Right lobe of liver (tissue), 4 donors: ENCODE results near the gene PPARGC1A.

Source experiments
- POLR2A ChIP-seq: fragments of 450-650 bp; IDR thresholded peaks from one replicate; pipeline ENCODE4 v1.6.1; 2017; ENCODE audit warnings: antibody characterized with exemption, mild to moderate bottlenecking
- TF ChIP-seq, protein P1 (sequence below), 4 donors: fragments of 200-600 bp in 3 of 4; fragments of 450-650 bp in 1 of 4; IDR thresholded peaks; one replicate each; pipeline versions ENCODE4 v1.5.1 to v1.8.0; 2016 to 2022; ENCODE audit warnings: antibody characterized with exemption in 4 of 4, mild to moderate bottlenecking in 2 of 4
- donor health status: DM: no; HTN: no; CAD: no.
- donor health status: DM: no; HTN: no; CAD: no.
- donor health status: DM: no; HTN: yes; CAD: no.

DNA sequence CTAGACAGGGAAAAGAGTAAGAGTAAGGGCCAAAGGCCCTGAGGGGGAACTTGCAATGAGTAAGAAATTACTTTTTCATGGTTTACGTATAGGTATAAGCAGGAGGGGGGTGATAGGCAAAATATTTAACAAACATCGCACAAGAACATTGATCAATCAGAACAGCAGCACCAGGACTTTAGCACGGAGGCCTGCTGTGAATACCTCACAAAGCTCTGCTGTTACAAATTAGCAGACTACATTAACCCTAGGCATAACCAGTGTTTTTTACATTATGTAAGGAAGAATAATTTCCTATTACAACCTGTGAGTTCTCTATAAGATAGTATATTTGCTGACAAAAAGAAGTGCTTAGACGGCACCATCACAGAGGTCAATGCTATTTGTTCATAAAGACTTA, 44.9 kb downstream of the PPARGC1A start:
- TF ChIP-seq, protein P1, sequence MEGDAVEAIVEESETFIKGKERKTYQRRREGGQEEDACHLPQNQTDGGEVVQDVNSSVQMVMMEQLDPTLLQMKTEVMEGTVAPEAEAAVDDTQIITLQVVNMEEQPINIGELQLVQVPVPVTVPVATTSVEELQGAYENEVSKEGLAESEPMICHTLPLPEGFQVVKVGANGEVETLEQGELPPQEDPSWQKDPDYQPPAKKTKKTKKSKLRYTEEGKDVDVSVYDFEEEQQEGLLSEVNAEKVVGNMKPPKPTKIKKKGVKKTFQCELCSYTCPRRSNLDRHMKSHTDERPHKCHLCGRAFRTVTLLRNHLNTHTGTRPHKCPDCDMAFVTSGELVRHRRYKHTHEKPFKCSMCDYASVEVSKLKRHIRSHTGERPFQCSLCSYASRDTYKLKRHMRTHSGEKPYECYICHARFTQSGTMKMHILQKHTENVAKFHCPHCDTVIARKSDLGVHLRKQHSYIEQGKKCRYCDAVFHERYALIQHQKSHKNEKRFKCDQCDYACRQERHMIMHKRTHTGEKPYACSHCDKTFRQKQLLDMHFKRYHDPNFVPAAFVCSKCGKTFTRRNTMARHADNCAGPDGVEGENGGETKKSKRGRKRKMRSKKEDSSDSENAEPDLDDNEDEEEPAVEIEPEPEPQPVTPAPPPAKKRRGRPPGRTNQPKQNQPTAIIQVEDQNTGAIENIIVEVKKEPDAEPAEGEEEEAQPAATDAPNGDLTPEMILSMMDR (IDR thresholded peaks at IDR 0.05), result no peak
- TF ChIP-seq POLR2A, result no peak
